UCSD-AML1 (cell line): ENCODE data around the gene DUSP3.

Experiments
- DNase-seq: peaks from one replicate; lab custom pipeline; 2025; ENCODE audit not compliant: unreplicated experiment; lab: John Stamatoyannopoulos, UW

The DUSP3 gene

DNA sequence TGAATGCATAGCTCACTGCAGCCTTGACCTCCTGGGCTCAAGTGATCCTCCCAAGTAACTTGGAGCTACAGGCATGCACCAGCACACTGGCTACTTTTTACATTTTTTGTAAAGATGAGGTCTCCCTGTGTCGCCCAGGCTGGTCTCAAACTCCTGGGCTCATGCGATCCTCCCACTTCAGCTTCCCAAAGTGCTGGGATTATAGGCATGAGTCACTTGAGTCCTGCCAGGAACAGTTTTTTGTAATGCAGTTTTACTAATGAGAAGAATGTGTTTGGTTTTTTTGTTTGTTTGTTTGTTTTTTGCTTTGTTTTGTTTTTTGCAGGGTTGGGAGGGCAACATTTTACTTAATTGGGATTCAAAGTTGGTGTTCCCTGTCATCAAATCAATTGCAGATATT, 42.4 kb downstream of the DUSP3 start:
- DNase-seq, result no peak

DNA sequence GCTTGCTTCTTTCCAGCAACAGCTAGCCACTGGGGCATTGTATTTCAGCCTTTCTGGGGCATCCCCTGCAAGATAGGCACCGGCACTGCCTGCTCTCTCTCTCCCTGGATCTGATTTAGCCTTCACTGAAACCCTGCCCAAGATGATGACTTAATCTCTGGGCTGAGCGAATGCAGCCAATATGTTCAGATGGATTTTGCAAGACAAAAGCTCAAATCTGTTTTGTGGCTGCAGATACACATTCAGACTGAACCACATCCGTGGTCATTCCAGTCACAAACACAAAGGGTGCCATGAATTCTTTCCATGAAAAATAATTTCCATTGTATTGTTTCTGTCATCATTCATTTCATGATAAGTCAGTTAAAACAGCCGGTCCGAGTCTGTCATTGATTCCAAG, 44.4 kb downstream of the DUSP3 start:
- DNase-seq, result no peak

DNA sequence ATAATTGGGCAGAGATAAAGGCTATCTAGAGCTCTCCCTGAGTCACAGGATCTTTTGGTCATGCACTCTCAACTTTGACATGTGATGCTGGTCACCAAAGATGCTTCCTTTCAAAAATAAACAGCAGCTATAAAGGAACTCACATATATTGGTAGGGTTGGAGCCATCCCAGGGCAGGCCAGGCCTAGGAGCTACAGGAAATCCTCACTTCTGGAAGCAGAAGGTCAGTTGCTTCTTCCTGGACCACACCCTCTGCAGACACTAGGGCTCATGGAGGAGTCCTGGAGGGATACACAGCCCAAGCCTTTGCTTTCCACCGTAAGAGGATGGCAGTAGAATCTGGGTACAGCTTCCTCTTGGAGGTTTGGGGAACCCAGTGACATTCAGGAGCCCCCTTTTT, 44.8 kb downstream of the DUSP3 start:
- DNase-seq, result no peak

DNA sequence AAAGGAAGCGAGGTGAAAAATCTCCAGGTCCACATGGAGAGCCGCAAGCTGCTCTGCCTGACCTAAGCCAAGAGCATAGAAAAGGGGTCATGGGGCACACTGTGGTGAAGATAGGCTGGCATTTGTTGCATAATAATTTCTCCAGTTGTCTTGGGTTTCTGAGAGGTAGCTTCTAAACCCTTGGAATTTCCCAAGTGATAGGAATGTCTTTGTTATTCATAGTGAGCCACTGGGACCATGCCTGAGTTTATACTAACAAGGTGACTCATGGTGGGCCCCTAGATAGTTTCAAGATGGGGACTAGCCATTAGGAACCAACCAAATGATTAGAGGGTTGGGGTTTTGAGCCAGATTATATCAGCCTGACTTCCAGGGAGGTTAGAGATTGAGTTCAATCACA, 45.8 kb downstream of the DUSP3 start:
- no peak for DNase-seq

DNA sequence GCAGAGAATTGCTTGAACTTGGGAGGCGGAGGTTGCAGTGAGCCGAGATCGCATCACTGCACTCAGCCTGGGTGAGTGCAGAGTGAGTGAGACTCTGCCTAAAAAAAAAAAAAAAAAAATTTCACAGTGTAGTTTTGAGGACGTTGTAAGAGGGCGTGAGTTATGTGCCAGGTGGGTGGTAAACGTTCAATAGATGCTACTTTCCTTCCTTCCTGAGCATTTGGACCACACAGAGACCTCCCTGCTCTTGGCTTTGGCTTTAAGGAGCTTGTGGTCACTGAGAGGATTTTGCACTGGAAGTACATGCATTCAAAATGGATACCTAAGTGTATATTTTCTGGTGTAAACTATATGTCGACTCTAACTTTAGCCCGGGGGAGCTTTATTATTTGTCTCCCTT, 50.7 kb downstream of the DUSP3 start:
- DNase-seq, result no peak

DNA sequence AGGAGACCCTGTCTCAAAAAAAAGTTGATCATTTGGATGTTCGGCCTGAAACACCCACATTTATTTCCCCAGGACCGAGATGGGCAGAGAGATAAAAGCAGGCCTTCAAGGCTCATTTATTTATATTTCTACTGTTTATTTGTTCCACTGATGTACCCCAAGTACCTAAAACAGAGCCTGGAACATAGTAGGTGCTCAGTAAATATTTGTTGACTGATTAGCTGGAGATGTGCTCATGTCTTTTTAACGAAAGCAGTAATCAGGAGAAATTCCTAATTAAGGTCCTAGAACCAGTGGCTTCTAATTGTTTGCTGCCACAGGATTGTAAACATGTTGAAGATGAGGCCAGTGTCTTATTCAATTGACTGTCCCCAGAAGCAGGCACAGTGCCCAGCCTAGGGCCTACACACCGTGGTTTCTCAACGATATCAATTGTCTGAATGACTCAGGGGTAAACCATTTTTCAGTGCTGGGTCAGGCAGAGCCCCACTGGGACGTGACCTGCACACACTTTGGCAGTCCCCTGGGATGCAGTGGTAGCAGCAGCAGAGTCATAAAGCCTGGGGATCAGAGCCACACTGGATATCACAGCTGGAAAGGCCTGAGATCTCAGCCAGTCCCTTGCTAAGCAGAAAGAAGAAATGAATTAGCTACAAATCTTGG, 54.9 kb downstream of the DUSP3 start:
- DNase-seq, result no peak

DNA sequence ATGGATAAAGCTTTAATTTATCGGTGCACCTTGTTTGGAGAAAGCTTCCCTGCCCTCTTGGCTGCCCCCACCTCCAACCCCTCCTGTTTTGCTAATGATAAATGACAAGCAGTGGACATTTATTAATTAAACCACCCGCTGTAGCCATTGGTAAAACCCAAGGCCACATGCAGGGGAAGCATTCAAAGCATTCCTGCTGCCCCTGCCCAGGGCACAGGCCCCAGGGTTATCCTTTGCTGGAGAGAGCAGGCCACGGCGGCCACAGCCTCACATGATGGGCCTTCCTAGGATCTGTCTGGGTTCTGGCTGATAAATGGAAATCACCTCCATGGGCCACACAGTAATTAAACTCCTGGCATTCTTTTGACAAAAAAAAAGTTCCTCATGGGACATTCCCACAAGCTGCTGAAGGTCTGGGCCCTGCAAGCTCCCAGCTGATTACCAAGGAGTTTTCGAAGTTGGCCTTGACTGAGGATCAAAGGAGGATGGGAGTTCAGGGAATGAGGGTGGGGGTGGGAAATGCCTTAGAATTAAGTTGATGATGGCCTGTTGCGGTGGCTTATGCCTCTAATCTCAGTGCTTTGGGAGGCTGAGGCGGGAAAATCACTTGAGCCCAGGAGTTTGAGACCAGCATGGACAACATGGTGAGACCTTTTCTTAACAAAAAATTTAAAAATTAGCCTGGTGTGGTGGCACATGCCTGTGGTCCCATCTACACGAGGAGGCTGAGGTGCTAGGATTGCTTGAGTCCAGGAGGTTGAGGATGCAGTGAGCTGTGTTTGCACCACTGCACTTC, 55.7 kb downstream of the DUSP3 start:
- DNase-seq, result no peak

DNA sequence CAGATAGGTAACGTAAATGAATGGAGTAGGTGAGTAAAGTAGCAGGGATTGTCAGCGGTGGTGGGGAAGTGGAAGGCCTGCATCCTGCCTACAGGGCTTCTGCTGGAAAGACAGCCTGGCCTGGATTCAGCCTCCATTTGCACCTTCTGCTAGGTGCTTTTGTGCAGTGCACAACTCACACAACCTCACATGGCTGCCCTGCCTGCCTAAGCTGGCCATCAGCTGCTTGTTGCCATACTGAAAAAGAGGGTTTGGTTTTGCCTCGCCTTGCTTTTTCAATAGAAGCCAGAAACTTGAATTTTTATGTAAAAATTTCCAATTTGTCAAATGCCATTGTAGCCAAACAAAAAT, 56.5 kb downstream of the DUSP3 start:
- DNase-seq, result no peak

DNA sequence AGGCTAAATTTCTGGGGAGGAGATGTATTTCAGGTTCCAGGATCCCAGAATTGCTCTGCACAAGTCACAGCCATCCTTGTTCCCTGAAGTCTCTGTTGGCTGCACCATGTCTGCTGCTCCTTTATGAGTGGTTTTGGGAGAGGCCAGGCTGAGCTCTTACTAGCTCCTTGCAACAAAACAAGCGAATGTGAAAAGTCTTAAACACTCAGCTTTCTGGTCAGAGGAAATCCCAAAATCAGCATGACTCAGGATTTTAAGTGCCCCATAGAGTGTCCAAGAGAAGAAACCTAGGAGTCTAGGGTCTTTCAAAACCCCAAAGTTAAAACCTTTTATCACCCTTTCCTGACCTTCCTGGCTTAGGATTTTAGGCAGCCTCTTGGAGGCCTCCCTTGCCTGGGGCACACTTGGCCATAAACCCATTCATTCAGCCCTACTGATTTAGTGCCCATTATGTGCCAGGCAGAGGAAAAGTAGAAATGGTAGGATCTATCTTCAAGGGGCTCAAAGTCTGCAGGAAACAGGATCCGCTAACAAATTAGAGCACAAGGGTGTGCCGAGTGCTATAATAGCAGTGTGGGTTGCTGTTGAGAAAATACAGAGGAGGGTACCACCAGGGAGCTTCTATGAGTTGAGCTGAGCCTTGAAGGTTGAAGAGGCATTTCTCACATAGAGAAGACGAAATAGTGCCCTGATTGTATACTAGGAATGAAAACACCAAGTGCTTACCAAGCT, 57.1 kb downstream of the DUSP3 start:
- no peak for DNase-seq

DNA sequence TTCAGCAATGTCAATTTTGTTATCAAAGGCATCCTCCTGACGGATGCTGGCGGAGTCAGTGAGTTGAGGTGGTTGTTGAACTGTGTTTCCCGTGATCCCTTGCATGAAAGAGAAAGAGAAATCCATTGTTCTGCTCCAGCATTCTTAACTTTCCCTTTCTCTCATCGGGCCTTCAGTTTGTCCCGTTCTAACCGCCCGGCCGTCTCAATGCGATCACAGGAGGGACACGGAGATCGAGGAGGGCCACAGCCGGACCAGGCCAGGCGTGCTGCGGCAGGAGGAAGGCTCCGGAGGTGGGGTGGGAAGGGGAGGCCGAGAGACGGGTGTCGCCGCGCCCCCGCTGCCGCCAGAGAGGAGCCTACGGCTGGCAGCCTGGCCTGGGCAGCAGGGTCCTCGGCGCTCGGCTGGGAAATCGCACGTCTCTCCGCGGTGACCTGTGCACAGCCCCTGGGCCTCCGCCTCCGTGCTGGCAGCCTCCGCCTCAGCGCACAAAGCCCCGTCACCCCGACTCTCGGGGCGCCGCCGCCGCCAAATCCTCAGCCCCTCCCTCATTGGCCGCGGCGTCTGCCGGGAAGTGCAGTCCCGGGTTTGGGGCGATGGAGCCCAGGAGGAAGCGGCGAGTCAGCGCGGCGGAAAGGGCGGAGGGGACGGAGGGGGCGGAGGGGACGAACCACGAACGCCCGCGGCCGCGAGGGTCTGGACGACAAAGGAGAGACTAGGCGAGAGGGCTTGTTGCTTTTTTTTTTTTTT, 58.3 kb downstream of the DUSP3 start:
- peak; percentile 55 for DNase-seq

DNA sequence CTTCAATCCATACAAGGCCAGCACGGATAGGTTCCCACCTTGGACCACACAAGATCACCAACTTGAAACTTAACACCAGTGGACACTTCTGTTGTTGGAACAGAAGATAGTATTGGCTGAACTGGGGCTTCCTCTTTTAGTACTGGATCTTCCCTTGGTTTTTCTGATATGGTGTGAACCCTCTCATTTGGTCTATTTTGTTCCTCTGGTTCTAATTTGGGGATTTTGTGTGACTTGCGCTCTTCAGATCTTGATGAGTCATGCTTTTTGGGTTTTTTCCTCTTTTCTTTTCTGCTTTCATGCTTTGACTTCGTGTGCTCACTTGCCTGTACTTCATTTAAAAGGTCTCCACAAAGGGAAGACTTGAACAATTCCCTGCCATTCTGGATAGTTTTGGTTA, 59.2 kb downstream of the DUSP3 start:
- no peak for DNase-seq

DNA sequence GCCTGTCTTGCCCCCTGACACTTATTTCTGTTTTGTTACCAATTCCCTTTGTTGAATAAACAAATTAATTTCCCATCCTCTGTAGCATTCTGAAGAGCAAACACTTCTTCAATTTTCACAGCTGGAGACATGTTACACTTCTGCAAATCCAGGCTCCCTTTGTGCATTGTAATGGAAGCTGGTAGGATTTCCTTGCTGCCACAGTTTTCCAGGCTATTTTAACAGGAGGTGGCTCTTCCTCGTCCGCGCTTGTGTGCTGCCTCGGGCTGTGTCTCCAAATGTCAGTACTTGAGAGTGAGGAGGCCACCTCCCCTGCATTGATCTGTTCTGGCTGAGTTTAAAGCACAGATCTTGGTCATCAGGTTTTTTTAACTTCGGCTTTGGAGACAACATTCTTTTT, 60.2 kb downstream of the DUSP3 start:
- no peak for DNase-seq

DNA sequence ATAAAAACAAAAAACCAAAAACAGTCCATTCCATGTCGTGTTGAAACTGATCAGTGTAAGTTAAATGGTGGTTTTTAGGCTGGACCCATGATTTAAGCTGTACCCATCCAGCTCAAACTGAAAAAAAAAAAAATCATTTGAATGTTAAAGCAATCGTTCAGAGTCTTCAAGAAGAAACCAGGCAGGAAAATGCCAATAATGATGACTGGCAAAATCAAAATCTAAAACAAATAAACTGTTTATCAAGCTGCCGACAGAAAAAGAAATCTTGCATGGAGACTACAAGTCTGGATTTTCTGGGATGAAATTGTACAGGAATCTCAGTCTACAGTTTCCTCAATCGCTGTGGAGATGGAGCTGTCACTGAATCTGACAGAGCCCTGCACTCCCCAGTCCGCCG, 60.9 kb downstream of the DUSP3 start:
- DNase-seq, result no peak
